HCT116 (cell line): ENCODE measurements around the gene RNF182. TPM values are rescaled to one million over a fixed set of nuclear protein-coding genes. Genes with fewer than 3 reads are reported as not detected.

Experiments used
- ATAC-seq: fragments of 200-7000 bp; cut with Tn5 transposase; 2 replicates; pipeline ENCODE4 v1.9.1; 2020; ENCODE audit warnings: mild to moderate bottlenecking, moderate library complexity
- BruUV-seq: library from RNA; stranded (reverse); fragments of 400-500 nt; replicated peaks from 2 replicates; lab custom pipeline; 2021; lab: Mats Ljungman, UMichigan
- CTCF ChIA-PET: fragments of 300-600 bp; sonication (Branson Sonifier 250); formaldehyde crosslinking; loops from one replicate; lab custom pipeline; 2021; ENCODE audit warnings: antibody characterized with exemption; lab: Charles Lee
- POLR2A ChIA-PET: fragments of 300-600, 350-600 bp; sonication (Branson Sonifier 250); formaldehyde crosslinking; loops from one replicate; lab custom pipeline; 2021; ENCODE audit warnings: antibody characterized with exemption; lab: Charles Lee
- RAD21 ChIA-PET, 2 experiments: fragments of 300-600 bp; sonication (Branson Sonifier 250); formaldehyde crosslinking; loops; one replicate each; lab custom pipeline; 2023; ENCODE audit warnings: low total read pairs in 2 of 2; ENCODE audit not compliant: uncharacterized antibody in 2 of 2, unreplicated experiment in 2 of 2, low non-redundant PET in 1 of 2; lab: Charles Lee
- DNase-seq: peaks from one replicate; pipeline ENCODE4 v3.0.0-alpha.2; 2010; ENCODE audit warnings: low read depth, low spot score
- H2AFZ ChIP-seq: fragments of 200-600 bp; shearing (Covaris generic), sonication (generic); 2 replicates; pipeline ENCODE4 v1.6.1; 2017; ENCODE audit warnings: low read depth, mixed run types, mixed read lengths, antibody characterized with exemption, low read length; ENCODE audit not compliant: poor library complexity, severe bottlenecking
- H3K27ac ChIP-seq: 2 replicates; pipeline ENCODE4 v1.5.1; 2012; ENCODE audit warnings: low read depth, low read length
- H3K27me3 ChIP-seq: fragments of 200-600 bp; sonication (generic); 2 replicates; pipeline ENCODE4 v1.6.1; 2016; ENCODE audit warnings: mixed run types, low read length, mixed read lengths; ENCODE audit not compliant: insufficient read depth
- H3K36me3 ChIP-seq, 2 experiments: fragments of 200-500 bp in 1 of 2; fragments of 200-600 bp in 1 of 2; sonication (Bioruptor generic) in 1 of 2; sonication (generic) in 1 of 2; 2 replicates each; pipeline versions ENCODE4 v1.5.1 to v1.6.1; 2014 to 2016; ENCODE audit warnings: low read length in 2 of 2, inconsistent platforms in 1 of 2, mixed read lengths in 1 of 2, mixed run types in 1 of 2; ENCODE audit not compliant: insufficient read depth in 2 of 2, control insufficient read depth in 1 of 2
- H3K4me1 ChIP-seq, 2 experiments: fragments of 200-600 bp in 1 of 2; sonication (generic) in 1 of 2; 2 replicates each; pipeline versions ENCODE4 v1.5.1 to v1.6.1; 2012 to 2017; ENCODE audit warnings: low read length in 2 of 2, inconsistent platforms in 1 of 2, mild to moderate bottlenecking in 1 of 2, mixed read lengths in 1 of 2, mixed run types in 1 of 2, moderate library complexity in 1 of 2; ENCODE audit not compliant: insufficient read depth in 2 of 2, control insufficient read depth in 1 of 2
- H3K4me2 ChIP-seq: fragments of 200-600 bp; sonication (generic); 2 replicates; pipeline ENCODE4 v1.6.1; 2017; ENCODE audit warnings: mixed run types, low read length, mixed read lengths
- H3K4me3 ChIP-seq, 2 experiments: fragments of 200-600 bp in 1 of 2; sonication (generic) in 1 of 2; replicated peaks in 1 of 2; 2 replicates each; pipeline ENCODE4 v1.5.1; 2011 to 2016; ENCODE audit warnings: low read length in 2 of 2, control low read depth in 1 of 2, low read depth in 1 of 2, mild to moderate bottlenecking in 1 of 2, mixed read lengths in 1 of 2, mixed run types in 1 of 2
- H3K79me2 ChIP-seq: fragments of 200-600 bp; sonication (generic); 2 replicates; pipeline ENCODE4 v1.6.1; 2017; ENCODE audit warnings: mild to moderate bottlenecking, mixed run types, low read length, moderate library complexity, mixed read lengths; ENCODE audit not compliant: insufficient read depth
- H3K9ac ChIP-seq: fragments of 200-600 bp; sonication (generic); 2 replicates; pipeline ENCODE4 v1.6.1; 2016; ENCODE audit warnings: low read length, mixed read lengths
- H3K9me2 ChIP-seq: fragments of 200-600 bp; sonication (generic), shearing (Covaris generic); 2 replicates; pipeline ENCODE4 v1.6.1; 2017; ENCODE audit warnings: mixed run types, mild to moderate bottlenecking, moderate library complexity; ENCODE audit not compliant: insufficient read depth
- H3K9me3 ChIP-seq, 2 experiments: fragments of 200-500 bp in 1 of 2; fragments of 200-600 bp in 1 of 2; sonication (Bioruptor generic) in 1 of 2; sonication (generic) in 1 of 2; 2 replicates each; pipeline ENCODE4 v1.6.1; 2014 to 2017; ENCODE audit warnings: low read length in 2 of 2, mixed read lengths in 2 of 2, inconsistent platforms in 1 of 2, low read depth in 1 of 2, mild to moderate bottlenecking in 1 of 2, mixed run types in 1 of 2, moderate library complexity in 1 of 2; ENCODE audit not compliant: control insufficient read depth in 1 of 2, insufficient read depth in 1 of 2
- H4K20me1 ChIP-seq: fragments of 200-600 bp; sonication (generic), shearing (Covaris generic); 2 replicates; pipeline ENCODE4 v1.6.1; 2017; ENCODE audit warnings: mixed run types, mild to moderate bottlenecking, moderate library complexity; ENCODE audit not compliant: insufficient read depth
- ATF3 ChIP-seq: IDR thresholded peaks from 2 replicates; pipeline ENCODE4 v1.6.1; 2012
- CBX3 ChIP-seq: IDR thresholded peaks from 2 replicates; pipeline ENCODE4 v1.6.1; 2012; ENCODE audit warnings: low read depth
- CEBPB ChIP-seq: IDR thresholded peaks from 2 replicates; pipeline ENCODE4 v1.6.1; 2012; ENCODE audit warnings: low read depth
- EZH2 ChIP-seq: fragments of 200-600 bp; sonication (generic); IDR thresholded peaks from 2 replicates; pipeline ENCODE4 v1.6.1; 2017; ENCODE audit warnings: antibody characterized with exemption, mixed run types
- EZH2phosphoT487 ChIP-seq: fragments of 200-600 bp; IDR thresholded peaks from 2 replicates; pipeline ENCODE4 v1.6.1; 2018; ENCODE audit warnings: antibody characterized with exemption, borderline replicate concordance
- FOSL1 ChIP-seq: IDR thresholded peaks from 2 replicates; pipeline ENCODE4 v1.6.1; 2012; ENCODE audit warnings: low read depth
- JUND ChIP-seq: IDR thresholded peaks from 2 replicates; pipeline ENCODE4 v1.6.1; 2012
- SIN3A ChIP-seq: IDR thresholded peaks from 2 replicates; pipeline ENCODE4 v1.6.1; 2012; ENCODE audit warnings: low read depth
- SP1 ChIP-seq: IDR thresholded peaks from 2 replicates; pipeline ENCODE4 v1.6.1; 2012; ENCODE audit warnings: low read depth
- SRF ChIP-seq: IDR thresholded peaks from 2 replicates; pipeline ENCODE4 v1.6.1; 2012; ENCODE audit warnings: low read depth
- ZFX ChIP-seq: fragments of 450-650 bp; IDR thresholded peaks from 2 replicates; pipeline ENCODE4 v1.6.1; 2017
- intact Hi-C: fragments of 100-400 bp; cut with micrococcal nuclease; formaldehyde crosslinking; loops from 2 replicates; pipeline ENCODE4 v1.10.0; 2022
- total RNA-seq: library from RNA; stranded (reverse); gene quantifications from one replicate; pipeline ENCODE4 v1.2.1, GENCODE V29; 2021; ENCODE audit not compliant: unreplicated experiment

RNF182 gene
- total RNA-seq, 1 experiment from 2014 or later, result 6.5 TPM

GRCh38 chr6:13991393-13991792 is 66.6 kb downstream of the RNF182 start:
- no peaks in the 10 kb centered on the region for H4K20me1 ChIP-seq
- peaks cover 0 to 19% of the 10 kb centered on the region in 2 experiments; a peak in 3 of 4 replicates for H3K4me1 ChIP-seq
- no peaks in the 10 kb centered on the region for H3K79me2 ChIP-seq
- intact Hi-C loops, result no loop called here
- POLR2A ChIA-PET, result no interaction called here
- H3K9me3 ChIP-seq, result no peaks in the 10 kb centered on the region
- H3K27me3 ChIP-seq, result no peaks in the 10 kb centered on the region
- no peak overlapping the region for H3K9ac ChIP-seq
- CTCF ChIA-PET, result interaction anchor here (0.9 kb wide), 1 partner anchor 53 kb away, joined by 3 read pairs; no protein-coding TSS in a partner anchor
- H2AFZ ChIP-seq, result no peak overlapping the region
- H3K9me2 ChIP-seq, result no peaks in the 10 kb centered on the region; the same call in 1 of the 2 replicates
- no peak overlapping the region for H3K27ac ChIP-seq
- no peak for DNase-seq
- no peak overlapping the region for H3K4me3 ChIP-seq
- no peak for TF ChIP-seq ZFX
- TF ChIP-seq EZH2phosphoT487, result no peak
- TF ChIP-seq ATF3, result no peak
- TF ChIP-seq, all 23 proteins: peak for 0
- RAD21 ChIA-PET, result no interaction called here
- Histone ChIP-seq H3K36me3 (no peaks in the 10 kb centered on the region), H3K4me2 (no peak overlapping the region)
- no peak for ATAC-seq
- BruUV-seq, result no TSS peak

- no peak overlapping the region for H3K27ac ChIP-seq
- no TSS peak for BruUV-seq
- no peaks in the 10 kb centered on the region for H3K36me3 ChIP-seq
- peak; percentile 41 for DNase-seq
- H3K4me3 ChIP-seq, result no peak overlapping the region
- peak; percentile 65 for ATAC-seq
- no peaks in the 10 kb centered on the region for H3K79me2 ChIP-seq
- intact Hi-C loops, result no loop called here
- ChIA-PET CTCF (no interaction called here), POLR2A (no interaction called here), RAD21 (no interaction called here)
- no peaks in the 10 kb centered on the region; the same call in 1 of the 2 replicates for H3K9me2 ChIP-seq
- H4K20me1 ChIP-seq, result no peaks in the 10 kb centered on the region
- peak; percentile 73 for TF ChIP-seq JUND
- no peak for TF ChIP-seq SP1
- peak; percentile 76 for TF ChIP-seq FOSL1
- no peak for TF ChIP-seq SRF
- peak; percentile 56; the same call in 1 of the 2 replicates for TF ChIP-seq ATF3
- TF ChIP-seq CBX3, result peak; percentile 58; the same call in 1 of the 2 replicates
- no peak for TF ChIP-seq EZH2
- no peak for TF ChIP-seq ZFX
- TF ChIP-seq CEBPB, result peak; percentile 77
- TF ChIP-seq SIN3A, result 0 out of 2 replicates have a peak, but pooled peaks have one; percentile 16
- H3K27me3 ChIP-seq, result no peaks in the 10 kb centered on the region
- peaks cover 0 to 19% of the 10 kb centered on the region in 2 experiments; a peak in 3 of 4 replicates for H3K4me1 ChIP-seq
- H3K9ac ChIP-seq, result no peak overlapping the region
- peak overlapping the region; percentile 63 for H3K4me2 ChIP-seq
- no peaks in the 10 kb centered on the region for H3K9me3 ChIP-seq
- H2AFZ ChIP-seq, result peak overlapping the region; percentile 77
Measured at GRCh38 chr6:13992417-13993055, 67.8 kb downstream of the RNF182 start.
